Endodermal cell (in vitro differentiated cells): ENCODE measurements around the gene PIR. TPM values are rescaled to one million over a fixed set of nuclear protein-coding genes. Genes with fewer than 3 reads are reported as not detected.
A peak's percentile ranks its signal among the peaks of the same experiment; 100 is the strongest.

ENCODE experiments used
- DNase-seq: peaks from one replicate; pipeline ENCODE4 v3.0.0-alpha.2; 2017
- H3K27ac ChIP-seq: 2 replicates; pipeline ENCODE4 v1.5.1; 2013; ENCODE audit warnings: mild to moderate bottlenecking, low read depth, low read length, moderate library complexity
- H3K27me3 ChIP-seq: 2 replicates; pipeline ENCODE4 v1.6.1; 2013; ENCODE audit warnings: mild to moderate bottlenecking, low read length, moderate library complexity; ENCODE audit not compliant: insufficient read depth, control insufficient read depth, poor library complexity, severe bottlenecking
- H3K36me3 ChIP-seq: 2 replicates; pipeline ENCODE4 v1.7.0; 2013; ENCODE audit warnings: mild to moderate bottlenecking, low read length, moderate library complexity; ENCODE audit not compliant: control insufficient read depth, insufficient read depth
- H3K4me1 ChIP-seq: one replicate; pipeline ENCODE4 v1.7.0; 2013; ENCODE audit warnings: low read length; ENCODE audit not compliant: control insufficient read depth, insufficient read depth
- H3K4me3 ChIP-seq: 2 replicates; pipeline ENCODE4 v1.5.1; 2013; ENCODE audit warnings: mild to moderate bottlenecking, low read length, moderate library complexity
- H3K9ac ChIP-seq: 2 replicates; pipeline ENCODE4 v1.6.1; 2013; ENCODE audit warnings: mild to moderate bottlenecking, low read length, moderate library complexity; ENCODE audit not compliant: poor library complexity, severe bottlenecking; ENCODE audit errors: extremely low read depth
- H3K9me3 ChIP-seq: 2 replicates; pipeline ENCODE4 v1.6.1; 2013; ENCODE audit warnings: mild to moderate bottlenecking, low read length, moderate library complexity; ENCODE audit not compliant: control insufficient read depth
- H3K27ac Mint-ChIP-seq: 2 replicates; pipeline ENCODE4 v1.8.0; 2020; ENCODE audit warnings: mixed read lengths
- H3K27me3 Mint-ChIP-seq: 2 replicates; pipeline ENCODE4 v1.8.0; 2021; ENCODE audit warnings: mild to moderate bottlenecking, mixed read lengths; ENCODE audit not compliant: insufficient read depth
- H3K36me3 Mint-ChIP-seq: 2 replicates; pipeline ENCODE4 v1.8.0; 2020; ENCODE audit warnings: low read depth, mixed read lengths
- H3K4me1 Mint-ChIP-seq: 2 replicates; pipeline ENCODE4 v1.8.0; 2020; ENCODE audit warnings: mixed read lengths
- H3K4me3 Mint-ChIP-seq: 2 replicates; pipeline ENCODE4 v1.8.0; 2020; ENCODE audit warnings: mild to moderate bottlenecking, moderate library complexity, mixed read lengths
- H3K9me3 Mint-ChIP-seq: 2 replicates; pipeline ENCODE4 v1.8.0; 2020; ENCODE audit warnings: mild to moderate bottlenecking, mixed read lengths
- WGBS, 2 experiments: methylation state at CpG; one replicate each; pipeline versions ENCODE4 v1.1.5 to v1.1.7; 2013; ENCODE audit warnings: missing lambda C conversion rate in 2 of 2, mixed read lengths in 1 of 2; ENCODE audit not compliant: insufficient coverage in 1 of 2, insufficient read length in 1 of 2; 5-methylcytosine and 5-hydroxymethylcytosine counted together
- total RNA-seq, 2 donors: library from RNA; stranded (reverse); fragmentation: NEBNext Ultra II Directional in 1 of 2; extraction: Animal tissue kit (Norgen Biotek cat#: 25700) in 1 of 2; gene quantifications; 2 replicates in 1 of 2; 3 replicates in 1 of 2; pipeline ENCODE4 v1.2.1, GENCODE V29; 2021
- TF ChIP-seq, protein P1 (sequence below): fragments of 200-600 bp; sonication (generic); conservative IDR thresholded peaks from 2 replicates; pipeline ENCODE4 v1.5.0; 2021; ENCODE audit warnings: antibody characterized with exemption, mild to moderate bottlenecking

The PIR gene
- total RNA-seq, 2 donors from 2014 or later = 21.0 to 34.2 TPM

DNA sequence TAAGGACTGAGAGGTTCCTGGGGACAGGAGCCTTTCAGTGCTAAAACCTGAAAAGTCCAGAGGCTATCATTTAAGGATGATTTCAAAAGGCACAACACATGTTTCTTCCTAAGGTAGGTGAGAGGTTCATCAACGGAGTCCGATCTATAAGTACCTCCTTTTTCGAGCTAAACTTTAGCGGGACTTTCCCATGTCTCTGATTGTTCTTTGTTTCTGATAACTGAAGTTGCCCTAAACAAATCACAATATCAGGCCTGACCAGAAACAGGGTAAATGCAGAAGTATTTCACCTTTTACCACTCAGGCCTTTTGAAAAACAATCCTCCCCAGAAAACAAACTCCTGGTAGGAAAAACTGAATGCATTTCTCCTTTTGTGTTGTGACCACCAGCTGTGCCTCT, 17.6 kb downstream of the PIR start:
- Mint-ChIP-seq H3K9me3 (no peaks in the 10 kb centered on the region), H3K27ac (peak overlapping the region; percentile 52), H3K4me3 (no peak overlapping the region), H3K36me3 (peaks cover 19% of the 10 kb centered on the region), H3K4me1 (peaks cover 11% of the 10 kb centered on the region), H3K27me3 (no peaks in the 10 kb centered on the region)
- Histone ChIP-seq H3K4me3 (no peak overlapping the region), H3K36me3 (no peaks in the 10 kb centered on the region), H3K27ac (no peak overlapping the region), H3K9me3 (no peaks in the 10 kb centered on the region), H3K4me1 (no peaks in the 10 kb centered on the region), H3K9ac (no peak overlapping the region), H3K27me3 (no peaks in the 10 kb centered on the region)
- TF ChIP-seq, protein P1, sequence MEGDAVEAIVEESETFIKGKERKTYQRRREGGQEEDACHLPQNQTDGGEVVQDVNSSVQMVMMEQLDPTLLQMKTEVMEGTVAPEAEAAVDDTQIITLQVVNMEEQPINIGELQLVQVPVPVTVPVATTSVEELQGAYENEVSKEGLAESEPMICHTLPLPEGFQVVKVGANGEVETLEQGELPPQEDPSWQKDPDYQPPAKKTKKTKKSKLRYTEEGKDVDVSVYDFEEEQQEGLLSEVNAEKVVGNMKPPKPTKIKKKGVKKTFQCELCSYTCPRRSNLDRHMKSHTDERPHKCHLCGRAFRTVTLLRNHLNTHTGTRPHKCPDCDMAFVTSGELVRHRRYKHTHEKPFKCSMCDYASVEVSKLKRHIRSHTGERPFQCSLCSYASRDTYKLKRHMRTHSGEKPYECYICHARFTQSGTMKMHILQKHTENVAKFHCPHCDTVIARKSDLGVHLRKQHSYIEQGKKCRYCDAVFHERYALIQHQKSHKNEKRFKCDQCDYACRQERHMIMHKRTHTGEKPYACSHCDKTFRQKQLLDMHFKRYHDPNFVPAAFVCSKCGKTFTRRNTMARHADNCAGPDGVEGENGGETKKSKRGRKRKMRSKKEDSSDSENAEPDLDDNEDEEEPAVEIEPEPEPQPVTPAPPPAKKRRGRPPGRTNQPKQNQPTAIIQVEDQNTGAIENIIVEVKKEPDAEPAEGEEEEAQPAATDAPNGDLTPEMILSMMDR = no peak
- 73 to 90% methylated on average over 3 to 4 of the region's 4 CpGs for WGBS, 2 experiments
- no peak for DNase-seq

DNA sequence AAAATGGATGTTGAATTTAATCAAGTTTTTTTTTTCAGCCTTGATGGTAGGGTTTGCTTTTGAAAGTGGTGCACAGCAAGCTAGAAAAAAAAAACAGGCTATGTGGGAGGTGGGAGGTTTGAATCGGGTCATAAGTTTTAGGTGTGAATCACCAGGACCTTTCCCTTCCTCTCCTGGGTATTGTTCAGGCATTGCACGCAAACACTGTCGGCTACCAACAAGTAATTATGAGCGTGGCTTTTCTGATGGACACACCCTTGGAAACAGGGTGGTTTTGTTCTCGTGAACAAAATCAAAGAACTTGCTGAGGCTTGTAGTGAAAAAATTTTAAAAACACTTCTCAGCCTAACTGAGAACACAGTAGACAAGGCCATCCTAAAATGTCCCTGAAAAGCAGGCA, 18.1 kb downstream of the PIR start:
- Histone ChIP-seq H3K4me3 (no peak overlapping the region), H3K27me3 (no peaks in the 10 kb centered on the region), H3K9ac (no peak overlapping the region), H3K36me3 (no peaks in the 10 kb centered on the region), H3K9me3 (no peaks in the 10 kb centered on the region), H3K4me1 (no peaks in the 10 kb centered on the region), H3K27ac (no peak overlapping the region)
- TF ChIP-seq, protein P1 = no peak
- Mint-ChIP-seq H3K9me3 (no peaks in the 10 kb centered on the region), H3K4me1 (peaks cover 11% of the 10 kb centered on the region), H3K36me3 (peaks cover 15% of the 10 kb centered on the region), H3K4me3 (no peak overlapping the region), H3K27ac (peak overlapping the region; percentile 52), H3K27me3 (no peaks in the 10 kb centered on the region)
- no peak for DNase-seq
- WGBS, 2 experiments = 94% methylated on average over 5 of the region's 5 CpGs; no CpG with 5 or more reads in 1 of the 2 experiments

DNA sequence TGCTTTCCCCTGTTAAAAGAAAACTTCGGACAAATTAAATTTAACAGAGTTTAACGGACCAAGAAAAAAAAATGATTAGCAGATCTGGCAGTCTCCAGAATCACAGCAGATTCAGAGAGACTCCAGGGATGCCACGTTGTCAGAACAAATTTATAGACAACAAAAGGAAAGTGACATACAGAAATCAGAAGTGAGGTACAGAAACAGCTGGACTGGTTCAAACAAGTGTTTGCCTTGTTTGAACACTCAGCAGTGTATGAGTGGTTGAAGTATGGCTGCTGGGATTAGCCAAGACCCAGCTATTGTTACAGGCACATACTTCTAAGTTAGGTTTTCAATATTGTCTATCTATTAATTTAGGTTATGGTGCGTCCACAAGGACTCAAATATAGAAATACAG, 19.1 kb downstream of the PIR start:
- H3K9me3 ChIP-seq = no peaks in the 10 kb centered on the region
- Mint-ChIP-seq H3K4me1 (peaks cover 11% of the 10 kb centered on the region), H3K9me3 (no peaks in the 10 kb centered on the region), H3K4me3 (no peak overlapping the region), H3K27ac (no peak overlapping the region), H3K36me3 (peaks cover 9% of the 10 kb centered on the region), H3K27me3 (no peaks in the 10 kb centered on the region)
- no peak overlapping the region for H3K27ac ChIP-seq
- H3K4me3 ChIP-seq = no peak overlapping the region
- TF ChIP-seq, protein P1 = no peak
- WGBS, 2 experiments = 84 to 98% methylated on average over 2 to 3 of the region's 4 CpGs
- DNase-seq = no peak
- no peaks in the 10 kb centered on the region for H3K4me1 ChIP-seq
- H3K36me3 ChIP-seq = no peaks in the 10 kb centered on the region
- H3K27me3 ChIP-seq = no peaks in the 10 kb centered on the region
- H3K9ac ChIP-seq = no peak overlapping the region
